Liver (tissue), 9 donors: ENCODE measurements around the gene APOBEC3C. TPM values are rescaled to one million over a fixed set of nuclear protein-coding genes. Genes with fewer than 3 reads are reported as not detected.
"Not testable (repeated sequence)": the region's sequence is repeated elsewhere in the genome, so short reads cannot be mapped to it uniquely, and the experiment has no call there.

Experiments used
- DNase-seq: peaks from one replicate; pipeline ENCODE4 v3.0.0-alpha.2; 2017; ENCODE audit warnings: low spot score
- H3K27ac ChIP-seq, 2 donors: one replicate each; pipeline ENCODE4 v1.7.0; 2013; ENCODE audit warnings: inconsistent platforms in 2 of 2, low read length in 2 of 2, control low read depth in 1 of 2, low read depth in 1 of 2, mild to moderate bottlenecking in 1 of 2
- H3K27me3 ChIP-seq, 4 donors: one replicate each; pipeline versions ENCODE4 v1.6.1 to v1.7.0; 2013; ENCODE audit warnings: low read length in 3 of 4, inconsistent platforms in 1 of 4, mild to moderate bottlenecking in 1 of 4, moderate library complexity in 1 of 4; ENCODE audit not compliant: control insufficient read depth in 4 of 4, insufficient read depth in 4 of 4
- H3K36me3 ChIP-seq, 4 donors: one replicate each; pipeline versions ENCODE4 v1.6.1 to v1.7.0; 2013; ENCODE audit warnings: low read length in 3 of 4, mild to moderate bottlenecking in 3 of 4, low read depth in 1 of 4, moderate library complexity in 1 of 4; ENCODE audit not compliant: control insufficient read depth in 4 of 4, insufficient read depth in 3 of 4
- H3K4me1 ChIP-seq, 4 donors: one replicate each; pipeline versions ENCODE4 v1.6.1 to v1.7.0; 2013; ENCODE audit warnings: low read length in 3 of 4, mild to moderate bottlenecking in 3 of 4, moderate library complexity in 1 of 4; ENCODE audit not compliant: control insufficient read depth in 4 of 4, insufficient read depth in 4 of 4
- H3K4me3 ChIP-seq, 3 donors: one replicate each; pipeline versions ENCODE4 v1.6.1 to v1.7.0; 2013; ENCODE audit warnings: low read length in 3 of 3, control low read depth in 1 of 3, low read depth in 1 of 3, mild to moderate bottlenecking in 1 of 3
- H3K9ac ChIP-seq, 2 donors: one replicate each; pipeline ENCODE4 v1.7.0; 2013; ENCODE audit warnings: low read length in 2 of 2, mild to moderate bottlenecking in 2 of 2, moderate library complexity in 2 of 2, control low read depth in 1 of 2, low read depth in 1 of 2
- H3K9me3 ChIP-seq, 4 donors: one replicate each; pipeline versions ENCODE4 v1.6.1 to v1.7.0; 2013; ENCODE audit warnings: low read length in 3 of 4; ENCODE audit not compliant: control insufficient read depth in 4 of 4
- ATF3 ChIP-seq: IDR thresholded peaks from 2 replicates; pipeline ENCODE4 v1.6.1; 2016; ENCODE audit warnings: antibody characterized with exemption
- CTCF ChIP-seq: fragments of 150-350 bp; IDR thresholded peaks from 2 replicates; pipeline ENCODE4 v1.5.1; 2017; ENCODE audit warnings: improper control_type of control experiment, low read depth, low read length; ENCODE audit not compliant: missing input control
- EGR1 ChIP-seq, 2 donors: IDR thresholded peaks; 2 replicates each; pipeline ENCODE4 v1.6.1; 2016 to 2018; ENCODE audit warnings: antibody characterized with exemption in 2 of 2, low read depth in 2 of 2
- FOXA1 ChIP-seq: IDR thresholded peaks from 2 replicates; pipeline ENCODE4 v1.6.1; 2016; ENCODE audit warnings: antibody characterized with exemption
- FOXA2 ChIP-seq: IDR thresholded peaks from 2 replicates; pipeline ENCODE4 v1.6.1; 2016; ENCODE audit warnings: antibody characterized with exemption
- GABPA ChIP-seq, 2 donors: IDR thresholded peaks in 1 of 2; conservative IDR thresholded peaks in 1 of 2; 2 replicates each; pipeline ENCODE4 v1.6.1; 2016; ENCODE audit warnings: antibody characterized with exemption in 2 of 2, mild to moderate bottlenecking in 1 of 2, moderate library complexity in 1 of 2
- HNF4G ChIP-seq: IDR thresholded peaks from 2 replicates; pipeline ENCODE4 v1.6.1; 2016; ENCODE audit warnings: antibody characterized with exemption
- MAX ChIP-seq: IDR thresholded peaks from 2 replicates; pipeline ENCODE4 v1.6.1; 2016; ENCODE audit warnings: antibody characterized with exemption
- RAD21 ChIP-seq, 2 donors: IDR thresholded peaks; 2 replicates each; pipeline ENCODE4 v1.6.1; 2016; ENCODE audit warnings: antibody characterized with exemption in 2 of 2, mild to moderate bottlenecking in 2 of 2
- RXRA ChIP-seq, 2 donors: IDR thresholded peaks; 2 replicates each; pipeline ENCODE4 v1.6.1; 2017 to 2018; ENCODE audit warnings: antibody characterized with exemption in 2 of 2, mild to moderate bottlenecking in 1 of 2
- SP1 ChIP-seq: IDR thresholded peaks from 2 replicates; pipeline ENCODE4 v1.6.1; 2018; ENCODE audit warnings: antibody characterized with exemption, mild to moderate bottlenecking
- TAF1 ChIP-seq: conservative IDR thresholded peaks from 2 replicates; pipeline ENCODE4 v1.6.1; 2016; ENCODE audit warnings: antibody characterized with exemption, mild to moderate bottlenecking
- ZBTB33 ChIP-seq: IDR thresholded peaks from 2 replicates; pipeline ENCODE4 v1.6.1; 2016; ENCODE audit warnings: antibody characterized with exemption
- WGBS: extraction: QIAGEN DNeasy Blood & Tissue Kit; methylation state at CpG from one replicate; pipeline ENCODE4 v1.1.7; 2013; 5-methylcytosine and 5-hydroxymethylcytosine counted together
- polyA plus RNA-seq, 2 donors: library from polyadenylated mRNA; stranded (reverse) in 1 of 2; unstranded in 1 of 2; fragments of 200-250 nt in 1 of 2; fragments of >200 nt in 1 of 2; fragmentation: Nextera tagmentation in 1 of 2; extraction: Ambion mirVana in 1 of 2; gene quantifications; one replicate each; pipeline versions ENCODE4 v1.2.1 to v1.2.3, GENCODE V29; 2013 to 2015
- total RNA-seq, 2 donors: library from RNA; depleted of rRNA; stranded (reverse); fragments of >200 nt; gene quantifications; one replicate each; pipeline ENCODE4 v1.2.3, GENCODE V29; 2014
- donor health status: healthy.
- donor health status: healthy.
- donor health status: healthy.
- donor health status: healthy.
- donor health status: healthy.

The APOBEC3C gene
- total and polyA plus RNA-seq, 4 donors: 1.2 to 11.9 (median 3.7) TPM

- H3K27ac ChIP-seq, H3K4me3 ChIP-seq, H3K4me1 ChIP-seq, H3K27me3 ChIP-seq, DNase-seq, H3K9ac ChIP-seq, H3K9me3 ChIP-seq, H3K36me3 ChIP-seq: not testable (repeated sequence)
- WGBS: 90% methylated on average over 8 of the region's 8 CpGs
Observed at GRCh38 chr22:39008271-39008850, 5.7 kb upstream of the APOBEC3C start.

- H3K27me3 ChIP-seq: no peaks in the 10 kb centered on the region
- H3K9me3 ChIP-seq: no peaks in the 10 kb centered on the region
- 82% methylated on average over 15 of the region's 15 CpGs for WGBS
- no peak overlapping the region for H3K27ac ChIP-seq
- no peak for DNase-seq
- no peak overlapping the region for H3K4me3 ChIP-seq
- TF ChIP-seq ZBTB33 (no peak), TAF1 (no peak), SP1 (no peak), ATF3 (no peak), MAX (no peak), RAD21 (IDR thresholded peaks at IDR 0.05) (no peak), GABPA (IDR thresholded peaks at IDR 0.05 in 1 of 2, conservative IDR thresholded peaks at IDR 0.05 in 1 of 2) (no peak), FOXA1 (no peak), HNF4G (no peak), FOXA2 (no peak), CTCF (no peak), RXRA (IDR thresholded peaks at IDR 0.05) (no peak), EGR1 (IDR thresholded peaks at IDR 0.05; ENCODE audit: low read depth in 2 of 2) (no peak)
- no peak overlapping the region for H3K9ac ChIP-seq
- H3K36me3 ChIP-seq: no peaks in the 10 kb centered on the region
- no peaks in the 10 kb centered on the region for H3K4me1 ChIP-seq
Observed at GRCh38 chr22:39010946-39011345, 3.1 kb upstream of the APOBEC3C start.
